Astrocyte (in vitro differentiated cells and primary cell): ENCODE results near the gene UBE2U. TPM values are rescaled to one million over a fixed set of nuclear protein-coding genes. Genes with fewer than 3 reads are reported as not detected.

Experiments
- DNase-seq: peaks from one replicate; pipeline ENCODE4 v3.0.0-alpha.2; 2010; ENCODE audit warnings: low read depth
- FAIRE-seq: peaks from 2 replicates; lab custom pipeline; 2011; peaks lifted over from hg19 to GRCh38; lab: Jason Lieb, UNC
- H2AFZ ChIP-seq: 2 replicates; pipeline ENCODE4 v1.6.0; 2012; ENCODE audit warnings: low read depth, low read length, inconsistent platforms
- H3K27ac ChIP-seq: 2 replicates; pipeline ENCODE4 v1.5.1; 2011; ENCODE audit warnings: low read depth, low read length, inconsistent platforms
- H3K27me3 ChIP-seq: 2 replicates; pipeline ENCODE4 v1.6.0; 2011; ENCODE audit warnings: low read length, inconsistent platforms; ENCODE audit not compliant: insufficient read depth
- H3K36me3 ChIP-seq: 2 replicates; pipeline ENCODE4 v1.5.1; 2011; ENCODE audit warnings: low read length, inconsistent platforms; ENCODE audit not compliant: insufficient read depth
- H3K4me1 ChIP-seq: 2 replicates; pipeline ENCODE4 v1.5.1; 2011; ENCODE audit warnings: low read length, inconsistent platforms; ENCODE audit not compliant: insufficient read depth
- H3K4me2 ChIP-seq: 2 replicates; pipeline ENCODE4 v1.6.0; 2012; ENCODE audit warnings: low read length, inconsistent platforms
- H3K4me3 ChIP-seq: 2 replicates; pipeline ENCODE4 v1.5.1; 2011; ENCODE audit warnings: low read depth, mild to moderate bottlenecking, low read length, inconsistent platforms; ENCODE audit not compliant: insufficient read depth
- H3K79me2 ChIP-seq: 2 replicates; pipeline ENCODE4 v1.6.0; 2012; ENCODE audit warnings: mild to moderate bottlenecking, low read length, inconsistent platforms; ENCODE audit not compliant: insufficient read depth
- H3K9ac ChIP-seq: 2 replicates; pipeline ENCODE4 v1.6.0; 2012; ENCODE audit warnings: mild to moderate bottlenecking, low read length, inconsistent platforms
- H3K9me3 ChIP-seq: 2 replicates; pipeline ENCODE4 v1.5.1; 2012; ENCODE audit warnings: low read depth, mild to moderate bottlenecking, low read length, inconsistent platforms; ENCODE audit not compliant: insufficient read depth
- H4K20me1 ChIP-seq: 2 replicates; pipeline ENCODE4 v1.6.0; 2012; ENCODE audit warnings: low read length, inconsistent platforms; ENCODE audit not compliant: insufficient read depth
- H3K27ac Mint-ChIP-seq: one replicate; pipeline ENCODE4 v1.8.0; 2021; ENCODE audit warnings: mild to moderate bottlenecking, mixed read lengths; ENCODE audit not compliant: unreplicated experiment
- H3K27me3 Mint-ChIP-seq: one replicate; pipeline ENCODE4 v1.8.0; 2021; ENCODE audit warnings: low read depth, mixed read lengths; ENCODE audit not compliant: unreplicated experiment
- H3K36me3 Mint-ChIP-seq: one replicate; pipeline ENCODE4 v1.8.0; 2021; ENCODE audit warnings: low read depth, mixed read lengths; ENCODE audit not compliant: unreplicated experiment
- H3K4me1 Mint-ChIP-seq: one replicate; pipeline ENCODE4 v1.8.0; 2021; ENCODE audit warnings: low read depth, mixed read lengths; ENCODE audit not compliant: unreplicated experiment
- H3K4me3 Mint-ChIP-seq: one replicate; pipeline ENCODE4 v1.8.0; 2021; ENCODE audit warnings: mild to moderate bottlenecking, moderate library complexity, mixed read lengths; ENCODE audit not compliant: unreplicated experiment
- H3K9me3 Mint-ChIP-seq: one replicate; pipeline ENCODE4 v1.8.0; 2021; ENCODE audit warnings: mild to moderate bottlenecking, mixed read lengths; ENCODE audit not compliant: unreplicated experiment
- EZH2 ChIP-seq: IDR thresholded peaks from 2 replicates; pipeline ENCODE4 v1.6.1; 2012; ENCODE audit warnings: mild to moderate bottlenecking, low read length, inconsistent platforms; ENCODE audit not compliant: insufficient read depth
- total RNA-seq: library from RNA; stranded (reverse); gene quantifications from 2 replicates; pipeline ENCODE4 v1.2.1, GENCODE V29; 2021
- TF ChIP-seq, protein P1 (sequence below): IDR thresholded peaks from 2 replicates; pipeline ENCODE4 v1.5.1; 2011; ENCODE audit warnings: low read depth, mild to moderate bottlenecking, inconsistent platforms, low read length, moderate library complexity; ENCODE audit not compliant: insufficient read depth

The UBE2U gene
- total RNA-seq, 1 donor from 2014 or later = not detected

DNA sequence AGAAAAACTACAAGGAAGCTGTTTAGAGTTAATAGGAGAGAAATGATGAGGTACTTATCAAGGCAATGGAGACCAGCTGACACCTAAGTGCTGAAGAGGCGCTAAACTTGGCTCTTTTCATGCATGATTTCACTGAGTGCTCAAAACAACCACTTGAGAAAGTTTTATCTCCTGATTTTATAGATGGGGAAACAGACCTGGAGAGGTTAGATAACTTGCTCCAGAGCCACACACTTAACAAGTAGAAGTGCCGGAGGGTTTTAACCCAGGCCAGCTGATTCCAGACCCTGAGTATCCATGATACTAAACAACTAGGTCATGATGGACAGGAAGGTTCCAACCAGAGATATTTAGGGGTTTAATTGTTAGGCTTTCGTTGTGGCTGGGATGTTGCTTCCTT, 25.9 kb downstream of the UBE2U start:
- no peak overlapping the region for H3K4me3 Mint-ChIP-seq
- peaks cover 2% of the 10 kb centered on the region for H3K9me3 Mint-ChIP-seq

DNA sequence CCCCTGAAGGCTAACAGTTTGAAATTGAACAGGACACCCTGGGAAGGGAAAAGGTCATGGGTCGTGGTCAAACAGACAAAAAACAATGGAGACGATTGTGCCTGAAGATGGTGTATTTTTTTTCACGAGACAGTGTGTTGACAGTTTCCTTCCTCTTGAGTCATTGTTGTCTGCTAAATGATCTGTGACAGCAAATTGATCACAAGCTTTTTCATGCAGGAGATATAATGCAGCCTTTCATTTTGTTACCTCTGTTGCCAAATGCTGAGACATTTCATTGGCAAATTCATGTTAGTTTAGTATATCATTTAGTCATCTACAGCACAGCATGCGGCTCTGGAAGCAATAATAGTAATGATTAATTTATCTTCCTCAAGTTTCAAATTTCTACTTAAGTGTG, 27.7 kb downstream of the UBE2U start:
- peaks cover 5% of the 10 kb centered on the region for H3K27me3 ChIP-seq
- H3K27ac ChIP-seq = no peak overlapping the region
- H3K4me2 ChIP-seq = no peak overlapping the region
- H3K9me3 ChIP-seq = no peaks in the 10 kb centered on the region
- H4K20me1 ChIP-seq = no peaks in the 10 kb centered on the region
- no peak overlapping the region for H3K4me3 Mint-ChIP-seq
- no peak overlapping the region for H3K27ac Mint-ChIP-seq
- H3K27me3 Mint-ChIP-seq = peaks cover 2% of the 10 kb centered on the region
- no peak overlapping the region for H3K9ac ChIP-seq
- peaks cover 7% of the 10 kb centered on the region for H3K4me1 Mint-ChIP-seq
- H3K4me3 ChIP-seq = no peak overlapping the region
- peaks cover 5% of the 10 kb centered on the region for H3K4me1 ChIP-seq
- TF ChIP-seq, protein P1, sequence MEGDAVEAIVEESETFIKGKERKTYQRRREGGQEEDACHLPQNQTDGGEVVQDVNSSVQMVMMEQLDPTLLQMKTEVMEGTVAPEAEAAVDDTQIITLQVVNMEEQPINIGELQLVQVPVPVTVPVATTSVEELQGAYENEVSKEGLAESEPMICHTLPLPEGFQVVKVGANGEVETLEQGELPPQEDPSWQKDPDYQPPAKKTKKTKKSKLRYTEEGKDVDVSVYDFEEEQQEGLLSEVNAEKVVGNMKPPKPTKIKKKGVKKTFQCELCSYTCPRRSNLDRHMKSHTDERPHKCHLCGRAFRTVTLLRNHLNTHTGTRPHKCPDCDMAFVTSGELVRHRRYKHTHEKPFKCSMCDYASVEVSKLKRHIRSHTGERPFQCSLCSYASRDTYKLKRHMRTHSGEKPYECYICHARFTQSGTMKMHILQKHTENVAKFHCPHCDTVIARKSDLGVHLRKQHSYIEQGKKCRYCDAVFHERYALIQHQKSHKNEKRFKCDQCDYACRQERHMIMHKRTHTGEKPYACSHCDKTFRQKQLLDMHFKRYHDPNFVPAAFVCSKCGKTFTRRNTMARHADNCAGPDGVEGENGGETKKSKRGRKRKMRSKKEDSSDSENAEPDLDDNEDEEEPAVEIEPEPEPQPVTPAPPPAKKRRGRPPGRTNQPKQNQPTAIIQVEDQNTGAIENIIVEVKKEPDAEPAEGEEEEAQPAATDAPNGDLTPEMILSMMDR = no peak
- no peak for TF ChIP-seq EZH2
- DNase-seq (peak; percentile 23), FAIRE-seq (no peak)
- no peaks in the 10 kb centered on the region for H3K36me3 ChIP-seq
- no peaks in the 10 kb centered on the region for H3K36me3 Mint-ChIP-seq
- no peaks in the 10 kb centered on the region for H3K79me2 ChIP-seq
- no peak overlapping the region for H2AFZ ChIP-seq
- peaks cover 2% of the 10 kb centered on the region for H3K9me3 Mint-ChIP-seq

More for the DNA sequence above, 25.9 kb downstream of the UBE2U start:
- H3K36me3 ChIP-seq = no peaks in the 10 kb centered on the region
- peaks cover 5% of the 10 kb centered on the region for H3K27me3 ChIP-seq
- H4K20me1 ChIP-seq = no peaks in the 10 kb centered on the region
- no peak overlapping the region for H3K4me2 ChIP-seq
- H3K4me1 Mint-ChIP-seq = peaks cover 9% of the 10 kb centered on the region
- H3K9ac ChIP-seq = no peak overlapping the region
- no peak overlapping the region for H3K27ac Mint-ChIP-seq
- H3K79me2 ChIP-seq = no peaks in the 10 kb centered on the region
- H2AFZ ChIP-seq = no peak overlapping the region
- no peak overlapping the region for H3K4me3 ChIP-seq
- no peaks in the 10 kb centered on the region for H3K36me3 Mint-ChIP-seq
- TF ChIP-seq, protein P1 = no peak
- TF ChIP-seq EZH2 = no peak
- peaks cover 2% of the 10 kb centered on the region for H3K27me3 Mint-ChIP-seq
- no peaks in the 10 kb centered on the region for H3K9me3 ChIP-seq
- peaks cover 5% of the 10 kb centered on the region for H3K4me1 ChIP-seq
- H3K27ac ChIP-seq = no peak overlapping the region
- DNase-seq (no peak), FAIRE-seq (no peak)

DNA sequence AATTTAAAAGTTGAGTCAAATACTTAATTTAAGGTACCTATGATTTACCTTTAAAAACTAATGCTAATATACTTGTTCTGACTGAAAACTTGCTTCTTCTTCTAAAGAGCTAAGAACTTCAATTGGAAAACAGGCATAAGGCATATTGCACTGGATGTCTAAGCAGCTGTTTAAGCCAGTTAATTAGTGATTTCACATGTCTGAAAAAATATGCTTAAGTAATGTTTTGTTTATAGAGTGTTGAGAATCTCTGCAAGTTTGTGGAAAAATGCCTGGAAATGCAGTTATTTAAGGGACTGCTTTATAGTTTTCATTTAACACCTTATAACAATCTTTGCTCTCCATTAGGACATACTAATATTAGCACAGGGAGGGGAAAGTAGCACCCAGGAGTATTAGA, 28.2 kb downstream of the UBE2U start:
- Histone ChIP-seq H3K4me1 (peaks cover 5% of the 10 kb centered on the region), H3K9ac (no peak overlapping the region), H4K20me1 (no peaks in the 10 kb centered on the region), H3K4me3 (no peak overlapping the region), H3K36me3 (no peaks in the 10 kb centered on the region), H3K27me3 (peaks cover 5% of the 10 kb centered on the region), H3K27ac (no peak overlapping the region), H2AFZ (no peak overlapping the region), H3K9me3 (no peaks in the 10 kb centered on the region), H3K4me2 (no peak overlapping the region), H3K79me2 (no peaks in the 10 kb centered on the region)
- no peak overlapping the region for H3K27ac Mint-ChIP-seq
- no peak for DNase-seq
- H3K27me3 Mint-ChIP-seq = peaks cover 2% of the 10 kb centered on the region
- peak; percentile 39 for FAIRE-seq
- H3K4me1 Mint-ChIP-seq = peaks cover 7% of the 10 kb centered on the region
- TF ChIP-seq, protein P1 = no peak
- no peak for TF ChIP-seq EZH2
- H3K9me3 Mint-ChIP-seq = peaks cover 2% of the 10 kb centered on the region
- H3K4me3 Mint-ChIP-seq = no peak overlapping the region
- H3K36me3 Mint-ChIP-seq = no peaks in the 10 kb centered on the region
